Right kidney (tissue), 1 donor: ENCODE data around the gene CACNA1C.
"Not testable (repeated sequence)": the region's sequence is repeated elsewhere in the genome, so short reads cannot be mapped to it uniquely, and the experiment has no call there.

ENCODE experiments used
- DNase-seq: peaks from one replicate; pipeline ENCODE4 v3.0.0-alpha.2; 2016

CACNA1C gene

GRCh38 chr12:2693980-2694610 lies 641.3 kb downstream of the CACNA1C start:
- DNase-seq, result no peak

GRCh38 chr12:2696136-2696535 lies 643.3 kb downstream of the CACNA1C start:
- no peak for DNase-seq

- no peak for DNase-seq
Observed at GRCh38 chr12:2697057-2697800, 644.4 kb downstream of the CACNA1C start.

GRCh38 chr12:2698566-2698965 lies 645.8 kb downstream of the CACNA1C start:
- DNase-seq, result no peak

- DNase-seq, result no peak
Observed at GRCh38 chr12:2710701-2711100, 657.9 kb downstream of the CACNA1C start.

- DNase-seq, result no peak
Observed at GRCh38 chr12:2719392-2719791, 666.6 kb downstream of the CACNA1C start.

GRCh38 chr12:2722806-2723205 lies 670.0 kb downstream of the CACNA1C start:
- no peak for DNase-seq

GRCh38 chr12:2732290-2732689 lies 679.5 kb downstream of the CACNA1C start:
- no peak for DNase-seq

GRCh38 chr12:2733493-2734355 lies 680.9 kb downstream of the CACNA1C start:
- no peak for DNase-seq

GRCh38 chr12:2735432-2735831 lies 682.6 kb downstream of the CACNA1C start:
- no peak for DNase-seq

- no peak for DNase-seq
Observed at GRCh38 chr12:2737656-2738241, 685.0 kb downstream of the CACNA1C start.

GRCh38 chr12:2739069-2739468 lies 686.3 kb downstream of the CACNA1C start:
- no peak for DNase-seq

GRCh38 chr12:2739832-2740641 lies 687.2 kb downstream of the CACNA1C start:
- DNase-seq, result peak; percentile 9

- not testable (repeated sequence) for DNase-seq
Observed at GRCh38 chr12:2742037-2742436, 689.2 kb downstream of the CACNA1C start.

GRCh38 chr12:2743478-2743877 lies 690.7 kb downstream of the CACNA1C start:
- no peak for DNase-seq

GRCh38 chr12:2745655-2746054 lies 692.9 kb downstream of the CACNA1C start:
- DNase-seq, result no peak
